Loucy (cell line): ENCODE data around the gene IL12A.

Source experiments
- H2AFZ ChIP-seq: fragments of 200-600 bp; sonication (generic); 2 replicates; pipeline ENCODE4 v1.6.0; 2016; ENCODE audit warnings: antibody characterized with exemption, mild to moderate bottlenecking, low read length, moderate library complexity
- H3F3A ChIP-seq: fragments of 200-600 bp; 2 replicates; pipeline ENCODE4 v1.6.0; 2016; ENCODE audit warnings: antibody characterized with exemption, low read depth, mild to moderate bottlenecking
- H3K27me3 ChIP-seq: fragments of 200-600 bp; sonication (generic); 2 replicates; pipeline ENCODE4 v1.6.1; 2014; ENCODE audit warnings: low read length, mild to moderate bottlenecking; ENCODE audit not compliant: insufficient read depth, poor library complexity, severe bottlenecking
- H3K36me3 ChIP-seq: fragments of 200-600 bp; sonication (generic); 2 replicates; pipeline ENCODE4 v1.6.1; 2016; ENCODE audit warnings: low read length; ENCODE audit not compliant: insufficient read depth
- H3K4me1 ChIP-seq: fragments of 200-600 bp; sonication (generic); 2 replicates; pipeline ENCODE4 v1.5.1; 2014; ENCODE audit warnings: low read length, mild to moderate bottlenecking; ENCODE audit not compliant: insufficient read depth, poor library complexity, severe bottlenecking
- H3K4me2 ChIP-seq: fragments of 200-600 bp; sonication (generic); 2 replicates; pipeline ENCODE4 v1.6.0; 2014; ENCODE audit warnings: antibody characterized with exemption, low read length, low read depth, mild to moderate bottlenecking; ENCODE audit not compliant: poor library complexity, severe bottlenecking
- H3K4me3 ChIP-seq: fragments of 200-600 bp; sonication (generic); 2 replicates; pipeline ENCODE4 v1.5.1; 2014; ENCODE audit warnings: low read length, mild to moderate bottlenecking, mixed read lengths; ENCODE audit not compliant: poor library complexity, severe bottlenecking
- H3K79me2 ChIP-seq: fragments of 200-600 bp; sonication (generic); 2 replicates; pipeline ENCODE4 v1.6.1; 2014; ENCODE audit warnings: low read length; ENCODE audit not compliant: insufficient read depth
- H3K9ac ChIP-seq: fragments of 200-600 bp; sonication (generic); 2 replicates; pipeline ENCODE4 v1.6.0; 2014; ENCODE audit warnings: mild to moderate bottlenecking, low read depth, low read length, moderate library complexity; ENCODE audit not compliant: poor library complexity, severe bottlenecking
- H3K9me2 ChIP-seq: fragments of 200-600 bp; sonication (generic); replicated peaks from 2 replicates; pipeline ENCODE4 v1.6.1; 2016; ENCODE audit warnings: low read depth, low read length, mixed read lengths
- H3K9me3 ChIP-seq: fragments of 200-600 bp; sonication (generic); 2 replicates; pipeline ENCODE4 v1.6.1; 2014; ENCODE audit warnings: mild to moderate bottlenecking, antibody characterized with exemption, low read length, low read depth; ENCODE audit not compliant: insufficient read depth
- H4K20me1 ChIP-seq: fragments of 200-600 bp; sonication (generic); 2 replicates; pipeline ENCODE4 v1.6.0; 2014; ENCODE audit warnings: antibody characterized with exemption, low read length, mild to moderate bottlenecking; ENCODE audit not compliant: insufficient read depth, poor library complexity, severe bottlenecking
- EZH2phosphoT487 ChIP-seq: fragments of 200-600 bp; IDR thresholded peaks from 2 replicates; pipeline ENCODE4 v1.6.1; 2018; ENCODE audit warnings: antibody characterized with exemption, mild to moderate bottlenecking, moderate library complexity, borderline replicate concordance
- TF ChIP-seq, protein P1 (sequence below): fragments of 200-600 bp; sonication (generic); conservative IDR thresholded peaks from 2 replicates; pipeline ENCODE4 v1.5.1; 2014; ENCODE audit warnings: mild to moderate bottlenecking, antibody characterized with exemption, low read length

The IL12A gene

DNA sequence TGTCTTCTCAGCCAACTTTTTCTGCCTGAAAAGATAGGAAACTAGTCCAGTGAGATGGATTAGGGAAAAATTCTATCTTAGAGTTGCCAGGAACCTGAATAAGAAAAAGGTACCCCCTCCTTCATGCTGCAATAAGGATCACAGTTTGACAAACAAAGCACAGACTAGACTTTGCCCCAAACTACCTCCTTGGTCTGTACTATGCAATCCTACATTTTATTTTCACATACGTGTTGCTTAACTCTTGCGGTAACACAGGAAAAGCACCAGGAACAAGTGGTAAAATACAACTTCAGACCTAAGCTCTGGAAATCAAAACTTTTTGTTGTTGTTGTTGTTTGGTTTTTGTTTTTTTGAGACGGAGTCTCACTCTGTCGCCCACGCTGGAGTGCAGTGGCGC, 11.3 kb upstream of the IL12A start:
- H3K79me2 ChIP-seq, result no peaks in the 10 kb centered on the region
- no peak overlapping the region for H2AFZ ChIP-seq
- no peak overlapping the region for H3K4me2 ChIP-seq
- no peaks in the 10 kb centered on the region for H3K27me3 ChIP-seq
- no peak overlapping the region for H3K4me3 ChIP-seq
- H3K36me3 ChIP-seq, result no peaks in the 10 kb centered on the region
- no peaks in the 10 kb centered on the region for H3F3A ChIP-seq
- H3K9me2 ChIP-seq, result no peaks in the 10 kb centered on the region
- no peak overlapping the region for H3K9ac ChIP-seq
- H3K4me1 ChIP-seq, result no peaks in the 10 kb centered on the region
- H3K9me3 ChIP-seq, result no peaks in the 10 kb centered on the region
- no peaks in the 10 kb centered on the region for H4K20me1 ChIP-seq
- no peak for TF ChIP-seq EZH2phosphoT487
- TF ChIP-seq, protein P1, sequence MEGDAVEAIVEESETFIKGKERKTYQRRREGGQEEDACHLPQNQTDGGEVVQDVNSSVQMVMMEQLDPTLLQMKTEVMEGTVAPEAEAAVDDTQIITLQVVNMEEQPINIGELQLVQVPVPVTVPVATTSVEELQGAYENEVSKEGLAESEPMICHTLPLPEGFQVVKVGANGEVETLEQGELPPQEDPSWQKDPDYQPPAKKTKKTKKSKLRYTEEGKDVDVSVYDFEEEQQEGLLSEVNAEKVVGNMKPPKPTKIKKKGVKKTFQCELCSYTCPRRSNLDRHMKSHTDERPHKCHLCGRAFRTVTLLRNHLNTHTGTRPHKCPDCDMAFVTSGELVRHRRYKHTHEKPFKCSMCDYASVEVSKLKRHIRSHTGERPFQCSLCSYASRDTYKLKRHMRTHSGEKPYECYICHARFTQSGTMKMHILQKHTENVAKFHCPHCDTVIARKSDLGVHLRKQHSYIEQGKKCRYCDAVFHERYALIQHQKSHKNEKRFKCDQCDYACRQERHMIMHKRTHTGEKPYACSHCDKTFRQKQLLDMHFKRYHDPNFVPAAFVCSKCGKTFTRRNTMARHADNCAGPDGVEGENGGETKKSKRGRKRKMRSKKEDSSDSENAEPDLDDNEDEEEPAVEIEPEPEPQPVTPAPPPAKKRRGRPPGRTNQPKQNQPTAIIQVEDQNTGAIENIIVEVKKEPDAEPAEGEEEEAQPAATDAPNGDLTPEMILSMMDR, result no peak

DNA sequence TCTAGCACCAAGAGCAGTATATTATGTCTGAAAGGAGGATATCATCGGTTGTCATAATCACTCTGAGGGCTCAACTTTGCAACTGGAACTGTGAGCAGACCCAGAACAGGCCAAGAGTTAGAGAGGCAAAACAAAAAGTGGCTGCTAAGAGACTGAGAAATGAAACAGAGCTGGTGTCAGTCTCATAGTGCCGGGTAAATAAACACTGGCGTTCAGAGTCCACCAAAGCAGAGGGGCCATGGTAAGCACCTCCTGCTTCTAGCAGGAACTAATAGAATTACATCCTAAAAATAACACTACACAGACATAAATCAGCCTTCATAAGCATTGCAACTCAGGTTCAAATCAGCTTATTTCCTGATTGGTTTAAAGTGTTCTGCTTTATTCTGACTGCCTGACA, 10.3 kb upstream of the IL12A start:
- no peaks in the 10 kb centered on the region for H3K4me1 ChIP-seq
- H4K20me1 ChIP-seq, result no peaks in the 10 kb centered on the region
- no peak overlapping the region for H3K4me3 ChIP-seq
- H3K9me2 ChIP-seq, result no peaks in the 10 kb centered on the region
- no peaks in the 10 kb centered on the region for H3F3A ChIP-seq
- no peak overlapping the region for H2AFZ ChIP-seq
- H3K9ac ChIP-seq, result no peak overlapping the region
- H3K27me3 ChIP-seq, result no peaks in the 10 kb centered on the region
- H3K9me3 ChIP-seq, result no peaks in the 10 kb centered on the region
- TF ChIP-seq, protein P1, result no peak
- TF ChIP-seq EZH2phosphoT487, result no peak
- no peaks in the 10 kb centered on the region for H3K79me2 ChIP-seq
- H3K36me3 ChIP-seq, result no peaks in the 10 kb centered on the region
- no peak overlapping the region for H3K4me2 ChIP-seq

DNA sequence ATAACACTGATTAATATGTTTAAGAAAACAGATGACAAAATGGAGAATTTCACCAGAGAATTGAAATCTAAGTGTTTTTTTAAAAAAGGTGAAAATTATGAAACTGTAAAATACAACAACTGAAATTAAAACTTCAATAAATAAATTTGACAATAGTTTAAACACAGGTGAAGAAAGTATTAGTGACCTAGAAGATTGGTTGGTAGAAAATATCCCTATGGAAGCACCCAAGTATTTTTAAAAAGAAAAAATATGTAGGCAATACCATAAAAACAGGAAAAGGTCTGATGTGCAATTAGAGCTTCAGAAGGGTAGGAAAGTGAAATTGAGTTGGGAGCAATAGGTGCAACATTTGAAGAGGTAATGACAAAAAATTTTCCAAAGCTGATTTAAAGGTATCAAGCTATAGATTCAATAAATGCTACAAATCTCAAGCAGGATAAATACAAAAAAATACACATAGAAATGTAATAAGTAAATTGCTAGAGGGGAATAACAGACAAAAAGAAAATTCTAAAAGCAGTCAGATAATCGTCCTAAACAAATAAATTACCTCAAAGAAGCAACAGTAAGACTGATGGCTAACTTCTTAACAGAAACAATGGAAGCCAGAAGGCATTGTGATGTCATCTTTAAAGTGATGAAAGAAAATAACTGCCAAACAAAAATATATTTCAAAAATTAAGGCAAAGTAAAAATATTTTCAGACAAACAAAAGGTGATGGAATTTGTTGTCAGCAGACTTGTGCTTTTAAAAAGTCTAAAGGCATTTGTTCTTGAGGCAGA, 9.5 kb upstream of the IL12A start:
- Histone ChIP-seq H3K36me3 (no peaks in the 10 kb centered on the region), H3K9me2 (no peaks in the 10 kb centered on the region)
- TF ChIP-seq, protein P1, result no peak
- no peak for TF ChIP-seq EZH2phosphoT487

More for the DNA sequence above, 9.5 kb upstream of the IL12A start:
- no peak overlapping the region for H3K4me3 ChIP-seq
- H3F3A ChIP-seq, result no peaks in the 10 kb centered on the region
- no peaks in the 10 kb centered on the region for H3K9me3 ChIP-seq
- no peaks in the 10 kb centered on the region for H3K27me3 ChIP-seq
- no peaks in the 10 kb centered on the region for H4K20me1 ChIP-seq
- no peak overlapping the region for H3K9ac ChIP-seq
- H2AFZ ChIP-seq, result no peak overlapping the region
- H3K4me2 ChIP-seq, result no peak overlapping the region
- no peaks in the 10 kb centered on the region for H3K4me1 ChIP-seq
- H3K79me2 ChIP-seq, result no peaks in the 10 kb centered on the region
